GM23338 (cell line): ENCODE measurements around the gene ZFR. TPM values are rescaled to one million over a fixed set of nuclear protein-coding genes. Genes with fewer than 3 reads are reported as not detected.

Experiments
- ATAC-seq: fragments of 200-7000 bp; cut with Tn5 transposase; 3 replicates; pipeline ENCODE4 v1.9.1; 2020
- DNase-seq: peaks from one replicate; pipeline ENCODE4 v3.0.0-alpha.2; 2015; ENCODE audit warnings: low spot score
- H2AFZ ChIP-seq: fragments of 200-600 bp; sonication (generic); 2 replicates; pipeline ENCODE4 v1.8.0; 2016; ENCODE audit warnings: antibody characterized with exemption, mild to moderate bottlenecking, moderate library complexity
- H3F3A ChIP-seq: fragments of 200-600 bp; sonication (generic); replicated peaks from 2 replicates; pipeline ENCODE4 v1.8.0; 2017; ENCODE audit warnings: antibody characterized with exemption, mixed run types, low read depth
- H3K27ac ChIP-seq: fragments of 200-600 bp; sonication (generic); 2 replicates; pipeline ENCODE4 v1.6.1; 2016; ENCODE audit warnings: low read depth
- H3K27me3 ChIP-seq: fragments of 200-600 bp; sonication (generic); 2 replicates; pipeline ENCODE4 v1.8.0; 2016; ENCODE audit warnings: mild to moderate bottlenecking, mixed run types, moderate library complexity; ENCODE audit not compliant: insufficient read depth
- H3K36me3 ChIP-seq: fragments of 200-600 bp; sonication (generic); 2 replicates; pipeline ENCODE4 v1.8.0; 2016; ENCODE audit warnings: mild to moderate bottlenecking; ENCODE audit not compliant: insufficient read depth
- H3K4me1 ChIP-seq: fragments of 200-600 bp; sonication (generic); 2 replicates; pipeline ENCODE4 v1.8.0; 2016; ENCODE audit warnings: mild to moderate bottlenecking, moderate library complexity; ENCODE audit not compliant: insufficient read depth
- H3K4me2 ChIP-seq: fragments of 200-600 bp; sonication (generic); 2 replicates; pipeline ENCODE4 v1.7.1; 2017; ENCODE audit warnings: mixed run types
- H3K4me3 ChIP-seq: fragments of 200-600 bp; sonication (generic); 2 replicates; pipeline ENCODE4 v1.6.1; 2016; ENCODE audit warnings: mixed run types
- H3K79me2 ChIP-seq: fragments of 200-600 bp; sonication (generic); replicated peaks from 2 replicates; pipeline ENCODE4 v1.8.0; 2017; ENCODE audit warnings: mild to moderate bottlenecking; ENCODE audit not compliant: insufficient read depth
- H3K9me2 ChIP-seq: fragments of 200-600 bp; sonication (generic); 2 replicates; pipeline ENCODE4 v1.8.0; 2017; ENCODE audit not compliant: insufficient read depth
- H4K20me1 ChIP-seq: fragments of 200-600 bp; sonication (generic); replicated peaks from 2 replicates; pipeline ENCODE4 v1.8.0; 2017; ENCODE audit warnings: mild to moderate bottlenecking; ENCODE audit not compliant: insufficient read depth
- H3K27ac Mint-ChIP-seq: 2 replicates; pipeline ENCODE4 v1.8.0; 2020; ENCODE audit warnings: inconsistent platforms, mild to moderate bottlenecking, moderate library complexity, mixed read lengths
- H3K27me3 Mint-ChIP-seq: 3 replicates; pipeline ENCODE4 v1.8.0; 2022; ENCODE audit warnings: low read depth, mild to moderate bottlenecking, moderate library complexity, mixed read lengths, inconsistent platforms; ENCODE audit not compliant: insufficient read depth, poor library complexity
- H3K36me3 Mint-ChIP-seq: 3 replicates; pipeline ENCODE4 v1.8.0; 2021; ENCODE audit warnings: low read depth, mild to moderate bottlenecking, inconsistent platforms, moderate library complexity, mixed read lengths
- H3K4me1 Mint-ChIP-seq: 3 replicates; pipeline ENCODE4 v1.8.0; 2020; ENCODE audit warnings: mild to moderate bottlenecking, inconsistent platforms, mixed read lengths
- H3K4me3 Mint-ChIP-seq: 3 replicates; pipeline ENCODE4 v1.8.0; 2021; ENCODE audit warnings: moderate library complexity, mild to moderate bottlenecking, inconsistent platforms, mixed read lengths
- H3K9me3 Mint-ChIP-seq: 3 replicates; pipeline ENCODE4 v1.8.0; 2020; ENCODE audit warnings: moderate library complexity, mild to moderate bottlenecking, inconsistent platforms, mixed read lengths
- CREB1 ChIP-seq: fragments of 250-450 bp; sonication (Bioruptor Pico); IDR thresholded peaks from 2 replicates; pipeline ENCODE4 v1.5.0; 2020; ENCODE audit warnings: low read depth, mild to moderate bottlenecking, moderate library complexity
- CTCF ChIP-seq, 2 experiments: fragments of 200-600 bp in 1 of 2; sonication (generic) in 1 of 2; conservative IDR thresholded peaks; 2 replicates each; pipeline versions ENCODE4 v1.5.1 to v1.6.1; 2016 to 2017; ENCODE audit warnings: antibody characterized with exemption in 2 of 2, low read depth in 2 of 2, mild to moderate bottlenecking in 2 of 2, moderate library complexity in 1 of 2
- ETS1 ChIP-seq: IDR thresholded peaks from 2 replicates; pipeline ENCODE4 v1.6.1; 2016; ENCODE audit warnings: antibody characterized with exemption
- EZH2 ChIP-seq: fragments of 200-600 bp; sonication (generic); IDR thresholded peaks from one replicate; pipeline ENCODE4 v1.8.0; 2017; ENCODE audit warnings: antibody characterized with exemption, mild to moderate bottlenecking, low read depth; ENCODE audit not compliant: unreplicated experiment
- EZH2phosphoT487 ChIP-seq: fragments of 200-600 bp; sonication (generic); IDR thresholded peaks from one replicate; pipeline ENCODE4 v1.8.1; 2018; ENCODE audit warnings: antibody characterized with exemption; ENCODE audit not compliant: unreplicated experiment
- JUNB ChIP-seq: IDR thresholded peaks from one replicate; pipeline ENCODE4 v1.6.1; 2016; ENCODE audit warnings: antibody characterized with exemption; ENCODE audit not compliant: unreplicated experiment
- NANOG ChIP-seq: IDR thresholded peaks from 2 replicates; pipeline ENCODE4 v1.6.1; 2016; ENCODE audit warnings: antibody characterized with exemption, borderline replicate concordance
- POLR2AphosphoS5 ChIP-seq: IDR thresholded peaks from 2 replicates; pipeline ENCODE4 v1.6.1; 2016; ENCODE audit warnings: antibody characterized with exemption, low read depth
- REST ChIP-seq: IDR thresholded peaks from one replicate; pipeline ENCODE4 v1.6.1; 2018; ENCODE audit warnings: antibody characterized with exemption; ENCODE audit not compliant: unreplicated experiment
- STAT1 ChIP-seq: IDR thresholded peaks from one replicate; pipeline ENCODE4 v1.6.1; 2016; ENCODE audit warnings: antibody characterized with exemption; ENCODE audit not compliant: unreplicated experiment
- ZNF114 ChIP-seq: fragments of 250-450 bp; sonication (Bioruptor Pico); IDR thresholded peaks from 2 replicates; pipeline ENCODE4 v1.5.0; 2020; ENCODE audit warnings: mild to moderate bottlenecking, moderate library complexity
- ZNF331 ChIP-seq: fragments of 250-450 bp; sonication (Bioruptor Pico); IDR thresholded peaks from 2 replicates; pipeline ENCODE4 v1.5.0; 2020; ENCODE audit warnings: low read depth, mild to moderate bottlenecking, moderate library complexity
- ZNF462 ChIP-seq: fragments of 250-450 bp; sonication (Bioruptor Pico); IDR thresholded peaks from 2 replicates; pipeline ENCODE4 v1.5.0; 2020; ENCODE audit warnings: mild to moderate bottlenecking, moderate library complexity
- polyA plus RNA-seq: library from polyadenylated mRNA; unstranded; fragments of >200 nt; fragmentation: Nextera tagmentation; extraction: Ambion mirVana; gene quantifications from 2 replicates; pipeline ENCODE4 v1.2.1, GENCODE V29; 2016
- total RNA-seq: library from RNA; depleted of rRNA; stranded (reverse); fragments of >200 nt; shearing (Covaris generic); gene quantifications from 2 replicates; pipeline ENCODE4 v1.2.3, GENCODE V29; 2014

ZFR gene
- total and polyA plus RNA-seq, 2 experiments from 2014 or later: 92.4 to 103 TPM

- no peak overlapping the region for H3K27ac ChIP-seq
- H3K27me3 Mint-ChIP-seq: peaks cover 1% of the 10 kb centered on the region
- H3K9me3 Mint-ChIP-seq: no peaks in the 10 kb centered on the region
- TF ChIP-seq JUNB (no peak), ZNF114 (CRISPR knock-in tag) (no peak), ZNF462 (CRISPR knock-in tag) (no peak), CTCF (conservative IDR thresholded peaks at IDR 0.05; ENCODE audit: low read depth in 2 of 2) (no peak), ETS1 (no peak), REST (no peak), EZH2 (no peak), ZNF331 (CRISPR knock-in tag) (no peak), CREB1 (CRISPR knock-in tag) (no peak), POLR2AphosphoS5 (no peak), NANOG (no peak), STAT1 (no peak), EZH2phosphoT487 (no peak)
- H3K4me1 ChIP-seq: no peaks in the 10 kb centered on the region
- no peaks in the 10 kb centered on the region for H3K4me1 Mint-ChIP-seq
- H4K20me1 ChIP-seq: 0 out of 2 replicates have a peak, but pooled peaks cover 3% of the 10 kb centered on the region
- H3F3A ChIP-seq: no peaks in the 10 kb centered on the region
- H3K9me2 ChIP-seq: no peaks in the 10 kb centered on the region
- DNase-seq: no peak
- H3K79me2 ChIP-seq: no peaks in the 10 kb centered on the region
- peaks cover 35% of the 10 kb centered on the region; the same call in 1 of the 2 replicates for H3K36me3 ChIP-seq
- H3K4me3 ChIP-seq: no peak overlapping the region
- no peak overlapping the region for H3K4me2 ChIP-seq
- no peak overlapping the region for H3K27ac Mint-ChIP-seq
- no peak overlapping the region for H2AFZ ChIP-seq
- H3K27me3 ChIP-seq: no peaks in the 10 kb centered on the region
- ATAC-seq: no peak
- H3K36me3 Mint-ChIP-seq: peaks cover 59% of the 10 kb centered on the region
- H3K4me3 Mint-ChIP-seq: no peak overlapping the region
These were observed 61.5 kb downstream of the ZFR start for GRCh38 chr5:32383065-32383464.
